Skeletal muscle tissue (tissue), 4 donors: ENCODE results near the gene CHRNA7. TPM values are rescaled to one million over a fixed set of nuclear protein-coding genes. Genes with fewer than 3 reads are reported as not detected.
"Not testable (repeated sequence)": the region's sequence is repeated elsewhere in the genome, so short reads cannot be mapped to it uniquely, and the experiment has no call there.

Experiments used
- H3K27ac ChIP-seq: one replicate; pipeline ENCODE4 v1.7.0; 2013; ENCODE audit warnings: mild to moderate bottlenecking, low read depth, low read length, inconsistent platforms
- H3K27me3 ChIP-seq, 3 donors: one replicate each; pipeline ENCODE4 v1.7.0; 2013; ENCODE audit warnings: low read length in 3 of 3; ENCODE audit not compliant: control insufficient read depth in 3 of 3, insufficient read depth in 3 of 3
- H3K36me3 ChIP-seq, 3 donors: one replicate each; pipeline ENCODE4 v1.7.0; 2013; ENCODE audit warnings: low read length in 3 of 3; ENCODE audit not compliant: control insufficient read depth in 3 of 3, insufficient read depth in 3 of 3
- H3K4me1 ChIP-seq, 3 donors: one replicate each; pipeline ENCODE4 v1.7.0; 2013; ENCODE audit warnings: low read length in 3 of 3, mild to moderate bottlenecking in 3 of 3; ENCODE audit not compliant: control insufficient read depth in 3 of 3, insufficient read depth in 3 of 3
- H3K4me3 ChIP-seq, 3 donors: one replicate each; pipeline ENCODE4 v1.7.0; 2013; ENCODE audit warnings: low read length in 3 of 3
- H3K9ac ChIP-seq, 3 donors: one replicate each; pipeline ENCODE4 v1.7.0; 2013; ENCODE audit warnings: low read length in 3 of 3, mild to moderate bottlenecking in 3 of 3, moderate library complexity in 2 of 3, low read depth in 1 of 3
- H3K9me3 ChIP-seq, 3 donors: one replicate each; pipeline ENCODE4 v1.7.0; 2013; ENCODE audit warnings: low read length in 3 of 3; ENCODE audit not compliant: control insufficient read depth in 3 of 3
- total RNA-seq: library from RNA; depleted of rRNA; stranded (reverse); fragments of >200 nt; gene quantifications from one replicate; pipeline ENCODE4 v1.2.3, GENCODE V29; 2014
- donor health status: Osteomylitis.

CHRNA7 gene
- total RNA-seq, 1 donor from 2014 or later, result 0.52 TPM

DNA sequence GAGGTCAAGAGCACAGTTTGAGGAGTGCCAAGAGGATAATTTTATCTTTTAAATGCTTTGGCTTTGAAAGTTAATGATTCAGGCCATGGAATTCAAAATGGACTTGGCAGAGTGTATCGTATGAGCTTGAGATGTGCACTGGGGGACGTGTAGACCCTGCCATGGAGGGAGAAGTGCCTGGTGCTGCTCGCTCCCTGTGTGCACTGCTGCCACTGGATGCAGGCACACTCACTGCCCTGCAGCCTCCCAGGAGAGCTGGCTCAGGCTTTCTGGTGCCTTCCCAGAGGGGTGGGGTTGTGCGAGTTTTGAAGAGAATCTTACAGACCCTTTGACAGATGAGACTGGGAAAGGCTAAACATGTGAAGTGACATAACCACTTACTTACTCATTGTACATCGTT lies 135.5 kb downstream of the CHRNA7 start:
- H3K36me3 ChIP-seq, H3K4me3 ChIP-seq, H3K4me1 ChIP-seq, H3K9me3 ChIP-seq, H3K27ac ChIP-seq, H3K9ac ChIP-seq, H3K27me3 ChIP-seq: not testable (repeated sequence)

DNA sequence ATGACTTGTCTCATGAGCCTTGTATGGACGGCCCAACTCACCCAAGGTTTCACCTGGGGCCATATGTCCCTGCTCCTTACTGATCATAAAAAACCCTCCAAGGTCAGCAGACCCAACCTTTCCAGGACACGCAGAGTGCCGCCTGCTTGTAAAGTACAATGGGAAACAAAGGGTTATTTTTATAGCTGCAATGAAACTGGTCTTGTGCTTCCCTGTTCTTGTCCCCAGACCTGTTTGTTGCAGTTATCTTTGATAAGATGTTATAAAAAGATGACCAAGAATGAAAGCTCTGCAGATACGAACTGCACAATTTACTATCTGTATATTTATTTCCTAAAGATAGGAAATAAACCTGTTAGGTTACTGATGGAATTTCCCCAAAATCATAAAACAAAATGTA lies 136.0 kb downstream of the CHRNA7 start:
- not testable (repeated sequence) for H3K9ac ChIP-seq, H3K9me3 ChIP-seq, H3K27me3 ChIP-seq, H3K4me3 ChIP-seq, H3K36me3 ChIP-seq, H3K27ac ChIP-seq, H3K4me1 ChIP-seq

DNA sequence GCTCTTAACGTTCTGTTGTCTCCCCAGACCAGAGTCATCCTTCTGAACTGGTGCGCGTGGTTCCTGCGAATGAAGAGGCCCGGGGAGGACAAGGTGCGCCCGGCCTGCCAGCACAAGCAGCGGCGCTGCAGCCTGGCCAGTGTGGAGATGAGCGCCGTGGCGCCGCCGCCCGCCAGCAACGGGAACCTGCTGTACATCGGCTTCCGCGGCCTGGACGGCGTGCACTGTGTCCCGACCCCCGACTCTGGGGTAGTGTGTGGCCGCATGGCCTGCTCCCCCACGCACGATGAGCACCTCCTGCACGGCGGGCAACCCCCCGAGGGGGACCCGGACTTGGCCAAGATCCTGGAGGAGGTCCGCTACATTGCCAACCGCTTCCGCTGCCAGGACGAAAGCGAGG lies 137.6 kb downstream of the CHRNA7 start:
- H3K36me3 ChIP-seq, H3K4me1 ChIP-seq, H3K9me3 ChIP-seq, H3K9ac ChIP-seq, H3K27me3 ChIP-seq, H3K27ac ChIP-seq, H3K4me3 ChIP-seq: not testable (repeated sequence)

DNA sequence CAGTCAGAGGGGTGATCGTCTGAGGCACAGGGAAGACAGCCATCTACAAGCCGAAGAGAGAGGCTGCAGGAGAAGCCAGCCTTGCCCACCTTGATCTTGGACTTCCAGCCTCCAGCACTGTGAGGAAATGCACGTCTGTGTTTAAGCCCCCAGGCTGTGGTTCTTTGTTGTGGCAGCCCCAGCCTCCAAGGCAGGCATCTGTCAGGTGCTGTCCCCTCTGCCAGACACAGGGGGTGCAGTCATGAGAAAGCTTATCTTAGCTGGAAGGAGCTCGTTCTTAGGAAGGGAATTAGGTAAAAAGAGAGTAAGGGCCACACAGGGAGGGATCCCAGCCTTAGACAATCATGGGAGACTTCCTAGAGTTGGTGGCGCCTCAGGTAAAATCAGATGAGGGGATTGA lies 150.3 kb downstream of the CHRNA7 start:
- not testable (repeated sequence) for H3K4me1 ChIP-seq, H3K36me3 ChIP-seq, H3K9me3 ChIP-seq, H3K27ac ChIP-seq, H3K9ac ChIP-seq, H3K4me3 ChIP-seq, H3K27me3 ChIP-seq

DNA sequence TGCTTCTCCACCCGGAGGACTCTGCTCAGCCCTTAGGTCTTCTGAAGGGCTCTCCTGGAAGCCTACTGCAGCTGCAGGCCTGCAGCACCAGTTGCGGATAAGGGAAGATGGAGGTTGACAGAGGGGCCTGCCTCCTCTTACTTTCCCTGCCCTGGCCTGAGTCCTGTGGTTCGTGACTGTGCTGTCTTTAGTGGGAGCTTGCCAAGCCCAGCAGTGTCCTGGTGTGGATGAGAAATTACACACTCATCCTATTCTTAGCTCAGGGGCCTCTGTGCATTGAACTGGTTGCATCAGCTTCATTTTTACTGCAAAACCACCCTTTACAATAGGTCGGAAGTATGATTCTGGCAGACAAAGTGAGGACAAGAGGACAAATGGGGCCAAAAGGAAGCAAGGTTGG lies 163.5 kb downstream of the CHRNA7 start:
- not testable (repeated sequence) for H3K4me1 ChIP-seq, H3K9me3 ChIP-seq, H3K36me3 ChIP-seq, H3K9ac ChIP-seq, H3K27ac ChIP-seq, H3K4me3 ChIP-seq, H3K27me3 ChIP-seq

DNA sequence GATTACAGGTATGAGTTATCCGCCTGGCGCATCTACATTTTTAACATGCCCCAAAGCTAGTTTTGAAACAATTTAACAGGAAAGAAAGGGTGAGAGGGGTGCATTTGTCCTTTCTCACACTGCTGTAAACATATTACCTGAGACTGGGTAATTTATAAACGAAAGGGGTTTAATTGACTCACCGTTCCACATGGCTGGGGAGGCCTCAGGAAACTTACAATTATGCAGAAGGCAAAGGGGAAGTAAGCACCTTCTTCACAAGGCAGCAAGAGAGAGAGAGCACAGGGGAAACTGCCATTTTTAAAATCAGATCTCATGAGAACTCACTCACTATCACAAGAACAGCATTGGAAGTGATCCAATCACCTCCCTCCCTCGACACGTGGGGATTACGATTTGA lies 165.9 kb downstream of the CHRNA7 start:
- not testable (repeated sequence) for H3K27ac ChIP-seq, H3K4me3 ChIP-seq, H3K9ac ChIP-seq, H3K27me3 ChIP-seq, H3K9me3 ChIP-seq, H3K4me1 ChIP-seq, H3K36me3 ChIP-seq

DNA sequence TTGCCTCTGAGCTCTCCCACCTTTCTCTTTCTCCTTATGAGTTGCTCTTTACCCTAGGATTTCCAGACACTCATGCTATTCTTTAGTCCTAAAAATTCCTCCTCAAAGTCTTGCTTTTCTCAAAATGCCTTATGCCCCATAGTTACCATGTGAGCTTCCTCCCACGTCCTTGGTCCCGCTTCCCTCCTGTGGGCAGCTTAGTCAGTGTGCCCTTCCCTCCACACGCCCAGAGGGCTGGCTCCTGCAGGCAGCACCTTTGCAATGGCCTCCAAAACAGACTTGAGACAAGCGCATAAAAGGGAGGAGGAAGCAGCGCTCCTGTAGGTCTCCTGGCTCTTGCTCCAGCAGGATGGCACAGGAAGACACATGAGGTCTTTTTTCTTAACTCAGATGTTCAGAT lies 168.6 kb downstream of the CHRNA7 start:
- not testable (repeated sequence) for H3K9me3 ChIP-seq, H3K4me3 ChIP-seq, H3K9ac ChIP-seq, H3K27ac ChIP-seq, H3K27me3 ChIP-seq, H3K36me3 ChIP-seq, H3K4me1 ChIP-seq

DNA sequence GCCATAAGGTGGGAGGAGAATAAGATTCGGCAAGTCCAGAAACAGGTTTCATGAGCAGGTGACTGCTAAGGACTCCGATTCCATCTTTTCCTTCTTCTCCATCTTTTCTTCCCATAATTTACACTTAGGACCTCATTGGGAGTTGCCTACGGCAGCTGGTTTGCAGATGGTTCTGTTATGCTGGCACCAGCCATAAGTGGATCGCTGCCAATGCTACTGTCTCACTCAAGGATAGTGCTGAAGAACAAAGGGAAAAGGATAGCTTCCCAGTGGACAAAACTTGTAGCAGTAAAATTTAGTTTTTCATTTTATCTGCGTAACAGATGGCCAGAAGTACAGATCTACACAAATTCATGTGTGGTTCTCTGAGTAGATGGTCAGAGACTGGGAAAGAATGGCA lies 178.8 kb downstream of the CHRNA7 start:
- H3K27me3 ChIP-seq, H3K9me3 ChIP-seq, H3K4me1 ChIP-seq, H3K27ac ChIP-seq, H3K4me3 ChIP-seq, H3K36me3 ChIP-seq, H3K9ac ChIP-seq: not testable (repeated sequence)

DNA sequence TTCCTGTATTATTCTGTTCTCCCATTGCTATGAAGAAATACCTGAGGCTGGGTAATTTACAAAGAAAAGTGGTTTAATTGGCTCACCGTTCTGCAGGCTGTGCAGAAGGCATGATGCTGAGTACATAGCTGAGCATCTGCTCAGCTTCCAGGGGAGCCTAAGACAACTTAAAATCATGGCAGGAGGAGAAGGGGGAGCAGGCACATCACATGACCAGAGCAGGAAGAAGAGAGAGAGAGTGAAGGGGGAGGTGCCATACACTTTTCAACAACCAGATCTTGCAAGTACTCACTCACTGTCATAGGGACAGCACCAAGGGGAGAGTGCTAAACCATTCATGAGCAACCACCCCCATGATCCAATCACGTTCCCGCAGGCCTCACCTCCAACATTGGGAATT lies 188.4 kb downstream of the CHRNA7 start:
- H3K27me3 ChIP-seq, result no peaks in the 10 kb centered on the region
- H3K9me3 ChIP-seq, result peaks cover 0 to 2% (median 0%) of the 10 kb centered on the region in 3 donors
- no peak overlapping the region for H3K27ac ChIP-seq
- H3K4me3 ChIP-seq, result no peak overlapping the region
- no peaks in the 10 kb centered on the region for H3K4me1 ChIP-seq
- H3K9ac ChIP-seq, result no peak overlapping the region
- H3K36me3 ChIP-seq, result no peaks in the 10 kb centered on the region
